HG02840 (cell line): ENCODE results near the gene AKAP6.

Source experiments
- ATAC-seq: cut with Tn5 transposase; IDR thresholded peaks from one replicate; pipeline ENCODE4 v1.9.1; 2021; ENCODE audit warnings: mild to moderate bottlenecking, moderate library complexity, moderate number of reproducible peaks; ENCODE audit not compliant: unreplicated experiment, low FRiP score

AKAP6 gene

GRCh38 chr14:32825058-32825457 is 496.0 kb downstream of the AKAP6 start:
- no peak for ATAC-seq

GRCh38 chr14:32826404-32827082 is 497.4 kb downstream of the AKAP6 start:
- no peak for ATAC-seq

- no peak for ATAC-seq
Observed at GRCh38 chr14:32827514-32827913, 498.4 kb downstream of the AKAP6 start.

GRCh38 chr14:32835924-32836323 is 506.8 kb downstream of the AKAP6 start:
- no peak for ATAC-seq

- ATAC-seq, result no peak
Observed at GRCh38 chr14:32841698-32842097, 512.6 kb downstream of the AKAP6 start.

- ATAC-seq, result no peak
Observed at GRCh38 chr14:32846821-32847365, 517.8 kb downstream of the AKAP6 start.

GRCh38 chr14:32847867-32848266 is 518.8 kb downstream of the AKAP6 start:
- no peak for ATAC-seq

GRCh38 chr14:32865827-32866376 is 536.8 kb downstream of the AKAP6 start:
- ATAC-seq, result no peak

- ATAC-seq, result no peak
Observed at GRCh38 chr14:32883188-32883587, 554.1 kb downstream of the AKAP6 start.
